Measurements from ENCODE around the gene NRP1.

NRP1 gene

GRCh38 chr10:33288127-33288526, 46.3 kb downstream of the NRP1 start:
- no peak for FAIRE-seq

GRCh38 chr10:33287112-33287511, 47.4 kb downstream of the NRP1 start:
- FAIRE-seq = no peak

GRCh38 chr10:33286157-33286934, 48.1 kb downstream of the NRP1 start:
- no peak for FAIRE-seq

GRCh38 chr10:33284945-33285344, 49.5 kb downstream of the NRP1 start:
- FAIRE-seq = no peak

- no peak for FAIRE-seq
These were observed 54.5 kb downstream of the NRP1 start for GRCh38 chr10:33279811-33280602.

DNA sequence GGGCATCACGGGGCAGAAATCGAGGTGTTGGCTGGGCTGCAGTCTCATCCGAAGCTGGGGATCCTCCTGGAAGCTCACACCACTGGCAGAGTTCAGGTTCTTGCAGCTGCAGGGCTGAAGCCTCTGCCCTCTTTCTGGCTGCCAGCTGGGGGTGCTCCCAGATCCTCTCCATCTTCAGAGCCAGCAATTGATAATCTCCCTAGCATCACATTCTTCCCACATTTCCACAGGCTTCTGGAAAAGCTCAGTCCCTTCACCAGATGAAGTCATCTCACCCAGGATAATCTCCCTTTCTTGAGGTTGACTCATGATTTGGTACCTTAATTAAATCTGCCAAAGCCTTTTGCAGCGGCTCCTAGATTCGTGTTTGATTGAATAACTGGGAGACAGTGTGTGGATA, 55.2 kb downstream of the NRP1 start:
- FAIRE-seq = no peak

DNA sequence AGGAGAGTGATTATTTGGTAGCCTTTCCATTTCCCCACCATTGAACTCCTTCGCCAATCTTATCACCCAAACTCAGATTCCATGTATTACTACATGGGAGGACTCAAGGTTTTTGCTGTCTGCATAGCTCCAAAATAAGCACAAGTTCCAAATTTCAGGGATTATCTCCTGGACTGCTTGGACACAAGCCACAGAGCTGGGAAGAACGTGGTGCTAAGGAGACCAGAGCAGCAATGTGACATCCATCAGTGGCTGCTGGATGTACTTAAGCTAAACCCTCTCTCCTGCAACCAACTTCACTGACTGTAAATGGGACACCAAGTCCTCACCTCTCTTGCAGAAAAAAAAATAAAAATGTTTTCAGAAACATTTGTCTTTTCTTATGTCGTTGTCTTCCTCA, 56.3 kb downstream of the NRP1 start:
- no peak for FAIRE-seq

DNA sequence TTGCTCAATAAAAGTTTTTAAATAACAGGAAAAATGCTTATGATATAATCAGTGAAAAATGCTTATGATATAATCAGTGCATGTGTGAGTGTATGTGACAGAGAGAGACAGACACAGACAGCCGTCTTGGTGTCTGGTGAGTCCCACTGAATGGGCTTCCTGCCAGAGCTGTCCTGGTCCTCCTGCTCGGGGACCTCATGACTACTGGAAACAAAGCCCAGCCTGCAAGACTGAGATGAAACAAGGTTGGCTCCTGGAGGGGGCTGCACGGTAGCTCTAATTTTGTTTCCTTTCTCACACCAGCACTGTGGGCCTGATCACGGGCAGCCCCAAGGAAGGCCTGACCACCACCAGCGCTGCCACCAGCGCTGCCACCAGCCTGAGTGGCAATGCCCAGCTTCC, 57.3 kb downstream of the NRP1 start:
- FAIRE-seq = no peak

- no peak for FAIRE-seq
These were observed 58.1 kb downstream of the NRP1 start for GRCh38 chr10:33276282-33276923.

GRCh38 chr10:33274096-33274785, 60.2 kb downstream of the NRP1 start:
- no peak for FAIRE-seq

- FAIRE-seq = no peak
These were observed 61.0 kb downstream of the NRP1 start for GRCh38 chr10:33273295-33274002.

DNA sequence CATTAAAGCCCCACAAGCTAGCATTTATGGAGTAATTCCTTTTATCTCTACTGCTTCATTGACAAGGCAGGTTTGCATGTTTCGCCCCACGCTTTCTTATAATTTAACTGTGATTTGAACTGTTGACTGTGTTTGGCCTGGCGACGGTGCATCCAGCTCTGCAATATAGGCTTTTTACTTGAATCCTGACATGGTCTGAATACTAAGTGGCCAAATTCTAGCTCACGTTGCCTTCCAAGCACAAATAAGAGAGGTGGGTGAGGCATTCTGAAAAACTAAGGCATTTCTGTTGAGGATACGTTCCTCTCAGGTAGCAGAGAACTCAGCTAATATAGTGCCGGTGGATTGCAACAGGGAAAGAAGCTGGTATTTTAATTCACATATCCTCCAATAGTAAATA, 61.8 kb downstream of the NRP1 start:
- FAIRE-seq = no peak

GRCh38 chr10:33271969-33272583, 62.4 kb downstream of the NRP1 start:
- no peak for FAIRE-seq

DNA sequence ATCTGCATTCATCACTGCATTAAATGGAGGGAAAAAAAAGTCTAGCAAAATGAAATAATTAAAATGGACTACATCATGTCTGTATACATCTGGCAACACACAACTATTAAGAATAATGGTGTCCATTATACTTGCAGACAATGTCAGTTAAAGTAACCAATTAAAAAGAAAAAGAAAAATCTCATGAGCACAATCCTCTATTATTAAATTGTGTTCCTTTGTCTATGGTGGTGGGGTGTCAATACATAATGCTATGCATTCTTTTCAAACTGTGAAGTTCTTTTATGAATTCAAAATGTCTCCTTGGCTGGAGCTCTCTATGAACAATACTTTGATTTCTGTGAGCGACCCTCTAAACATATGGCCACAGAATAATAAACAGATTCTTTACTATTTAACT, 63.5 kb downstream of the NRP1 start:
- FAIRE-seq = no peak

- FAIRE-seq = no peak
These were observed 66.8 kb downstream of the NRP1 start for GRCh38 chr10:33267708-33268107.

DNA sequence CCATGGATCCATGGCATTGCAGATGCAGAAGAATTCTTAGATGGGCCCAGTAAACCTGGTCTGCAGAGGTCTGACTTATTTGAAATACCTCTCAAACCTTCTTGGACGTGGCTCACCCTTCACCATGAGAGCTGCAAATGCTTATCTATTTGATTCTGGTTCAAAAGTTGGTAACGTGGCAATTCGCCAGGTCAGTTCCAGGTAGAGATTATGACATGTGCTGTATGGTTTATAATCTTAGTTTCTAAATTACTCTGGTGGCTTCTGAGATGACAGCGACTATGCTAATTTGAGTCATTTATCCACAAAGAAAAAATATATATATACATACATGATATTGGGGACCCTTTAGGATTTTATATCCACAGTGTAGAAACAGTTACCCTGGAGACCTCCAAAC, 68.8 kb downstream of the NRP1 start:
- no peak for FAIRE-seq

- no peak for FAIRE-seq
These were observed 71.0 kb downstream of the NRP1 start for GRCh38 chr10:33263453-33263852.

DNA sequence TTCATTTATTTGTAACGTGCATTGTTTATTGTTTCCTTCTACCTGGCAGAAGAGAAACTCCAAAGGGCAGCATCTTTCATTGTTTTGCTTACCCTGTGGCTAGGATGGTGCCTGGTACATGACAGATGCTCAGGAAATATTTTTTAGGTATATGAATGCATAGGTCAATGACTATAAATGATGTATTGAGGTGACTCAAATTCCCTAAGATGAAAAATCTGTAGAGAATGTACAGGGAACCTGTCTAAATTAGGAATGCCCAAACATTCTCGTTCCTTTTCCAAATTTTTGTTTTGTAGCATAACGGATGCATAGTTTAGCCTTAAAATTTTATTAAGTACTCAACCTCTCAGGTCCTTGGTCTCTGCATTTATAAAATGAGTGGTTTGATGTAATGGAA, 71.6 kb downstream of the NRP1 start:
- no peak for FAIRE-seq

GRCh38 chr10:33260403-33261149, 73.9 kb downstream of the NRP1 start:
- FAIRE-seq = no peak

DNA sequence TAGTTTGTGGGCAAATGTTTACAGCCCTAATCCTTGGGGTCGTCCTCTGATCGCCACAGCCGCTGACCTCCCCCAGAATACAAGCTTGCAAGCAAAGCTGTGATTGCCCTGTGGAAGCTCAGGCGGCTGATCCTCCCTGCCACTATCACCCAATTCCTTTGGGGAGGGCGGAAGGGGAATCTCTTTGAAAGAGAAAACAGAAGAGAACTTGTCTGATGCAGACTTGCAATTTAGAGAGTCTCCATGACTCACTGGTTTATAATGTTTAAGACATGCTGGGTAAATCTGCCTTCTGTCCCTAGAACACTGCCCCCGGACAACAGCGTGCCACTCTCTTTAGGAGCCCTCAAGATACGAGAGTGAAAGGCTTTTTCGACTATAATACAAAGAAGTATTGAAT, 75.5 kb downstream of the NRP1 start:
- FAIRE-seq = no peak

GRCh38 chr10:33257439-33258080, 76.9 kb downstream of the NRP1 start:
- FAIRE-seq = no peak
